ENCODE results near the gene LCAT.
A peak's percentile ranks its signal among the peaks of the same experiment; 100 is the strongest.
"Not testable (repeated sequence)": the region's sequence is repeated elsewhere in the genome, so short reads cannot be mapped to it uniquely, and the experiment has no call there.

Gene LCAT

GRCh38 chr16:67931712-67932461 lies 12.0 kb downstream of the LCAT start, which contains the start of gene CTRL:
TSS of gene CTRL (minus strand) at chr16:67931862. CDS start at chr16:67931852, 10 bp downstream.
- no peak for DNase-seq

GRCh38 chr16:67930678-67931211 lies 13.2 kb downstream of the LCAT start:
- no peak for DNase-seq

- no peak for DNase-seq
Measured at GRCh38 chr16:67930191-67930590, 13.7 kb downstream of the LCAT start.

DNA sequence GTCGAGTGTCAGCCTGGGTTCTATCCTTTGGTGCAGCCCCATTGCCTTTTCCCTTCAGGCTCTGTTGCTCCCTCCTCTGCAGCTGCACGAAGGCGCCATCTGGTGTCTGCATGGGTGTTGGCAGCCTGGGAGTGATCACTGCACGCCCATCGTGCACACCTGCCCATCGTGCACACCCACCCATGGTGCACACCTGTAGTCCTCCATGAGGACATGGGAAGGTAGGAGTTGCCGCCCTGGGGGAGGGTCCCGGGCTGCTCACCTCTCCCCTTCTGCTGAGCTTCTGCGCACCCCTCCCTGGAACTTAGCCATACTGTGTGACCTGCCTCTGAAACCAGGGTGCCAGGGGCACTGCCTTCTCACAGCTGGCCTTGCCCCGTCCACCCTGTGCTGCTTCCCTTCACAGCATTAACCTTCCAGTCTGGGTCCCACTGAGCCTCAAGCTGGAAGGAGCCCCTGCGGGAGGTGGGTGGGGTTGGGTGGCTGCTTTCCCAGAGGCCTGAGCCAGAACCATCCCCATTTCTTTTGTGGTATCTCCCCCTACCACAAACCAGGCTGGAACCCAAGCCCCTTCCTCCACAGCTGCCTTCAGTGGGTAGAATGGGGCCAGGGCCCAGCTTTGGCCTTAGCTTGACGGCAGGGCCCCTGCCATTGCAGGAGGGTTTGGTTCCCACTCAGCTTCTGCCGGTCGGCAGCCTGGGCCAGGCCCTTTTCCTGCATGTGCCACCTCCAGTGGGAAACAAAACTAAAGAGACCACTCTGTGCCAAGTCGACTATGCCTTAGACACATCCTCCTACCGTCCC lies 15.2 kb downstream of the LCAT start:
- peak; percentile 26 for DNase-seq

DNA sequence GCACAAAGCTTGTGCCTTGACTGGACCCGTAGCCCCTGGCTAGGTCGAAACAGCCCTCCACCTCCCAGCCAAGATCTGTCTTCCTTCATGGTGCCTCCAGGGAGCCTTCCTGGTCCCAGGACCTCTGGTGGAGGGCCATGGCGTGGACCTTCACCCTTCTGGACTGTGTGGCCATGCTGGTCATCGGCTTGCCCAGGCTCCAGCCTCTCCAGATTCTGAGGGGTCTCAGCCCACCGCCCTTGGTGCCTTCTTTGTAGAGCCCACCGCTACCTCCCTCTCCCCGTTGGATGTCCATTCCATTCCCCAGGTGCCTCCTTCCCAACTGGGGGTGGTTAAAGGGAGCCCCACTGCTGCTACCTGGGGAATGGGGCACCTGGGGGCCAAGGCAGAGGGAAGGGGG lies 15.8 kb downstream of the LCAT start:
- DNase-seq: no peak

GRCh38 chr16:67927131-67927941 lies 16.6 kb downstream of the LCAT start:
- no peak for DNase-seq

DNA sequence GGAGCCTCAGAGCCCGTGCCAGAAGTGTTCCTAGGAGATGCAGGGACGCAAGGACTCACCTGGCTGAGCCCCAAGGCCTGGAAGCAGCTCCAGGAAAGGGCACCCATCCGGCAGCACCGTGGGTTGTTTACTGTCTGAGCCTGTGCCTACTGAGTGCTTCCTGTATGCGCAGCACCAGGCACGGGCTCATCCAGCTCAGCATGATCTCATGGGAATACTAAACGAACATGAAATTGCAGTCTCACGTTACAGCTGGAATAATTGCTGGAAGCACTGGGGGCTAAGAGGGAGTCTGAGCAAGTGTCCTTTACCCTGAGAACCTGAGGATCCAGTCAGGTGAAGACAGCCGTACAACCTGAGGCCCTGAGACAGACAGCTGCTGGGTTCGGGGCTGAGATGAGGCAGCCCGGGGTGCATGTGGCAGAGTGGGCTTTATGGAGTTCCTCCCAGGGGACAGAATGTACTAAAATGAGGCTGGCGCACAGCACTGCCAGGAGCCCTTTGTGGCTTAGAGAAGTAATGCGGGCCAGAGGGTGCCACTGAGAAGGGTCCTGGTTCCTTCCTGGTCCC lies 17.7 kb downstream of the LCAT start:
- DNase-seq: no peak

- no peak for DNase-seq
Measured at GRCh38 chr16:67924140-67924906, 19.6 kb downstream of the LCAT start.

DNA sequence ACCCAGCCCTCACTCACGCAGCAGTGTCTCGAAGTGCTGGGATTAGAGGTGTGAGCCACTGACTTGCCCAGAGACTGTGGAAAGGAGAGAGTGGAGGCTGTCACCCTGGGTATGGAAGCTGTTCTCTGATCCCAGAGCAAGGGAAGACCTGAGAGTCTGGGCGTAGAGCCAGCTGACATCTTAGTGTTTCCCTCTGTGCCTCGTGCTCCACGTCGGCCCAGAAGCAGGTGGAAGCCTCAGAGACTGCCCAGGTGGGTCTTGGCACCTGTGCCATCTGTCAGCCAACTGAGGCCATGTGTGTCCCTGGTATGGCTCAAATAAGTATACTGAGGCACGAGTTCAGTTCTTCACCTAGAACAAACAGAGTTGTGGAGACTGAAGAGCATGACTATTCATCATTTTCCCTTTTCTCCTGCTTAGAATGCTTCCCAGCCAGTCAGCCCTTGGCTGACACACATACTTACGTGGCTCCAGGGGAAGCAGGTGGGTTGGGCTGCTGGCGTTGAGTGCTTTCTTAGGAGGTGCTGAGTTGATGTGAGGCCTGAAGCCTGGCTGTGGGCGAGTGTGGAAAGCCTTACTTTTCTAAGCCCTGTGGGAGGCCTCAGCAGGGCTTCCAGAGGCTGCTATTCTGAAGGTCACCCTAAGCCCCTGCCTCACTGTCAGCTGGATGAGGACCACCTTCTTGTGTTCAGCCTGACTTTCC lies 20.4 kb downstream of the LCAT start:
- DNase-seq: no peak

DNA sequence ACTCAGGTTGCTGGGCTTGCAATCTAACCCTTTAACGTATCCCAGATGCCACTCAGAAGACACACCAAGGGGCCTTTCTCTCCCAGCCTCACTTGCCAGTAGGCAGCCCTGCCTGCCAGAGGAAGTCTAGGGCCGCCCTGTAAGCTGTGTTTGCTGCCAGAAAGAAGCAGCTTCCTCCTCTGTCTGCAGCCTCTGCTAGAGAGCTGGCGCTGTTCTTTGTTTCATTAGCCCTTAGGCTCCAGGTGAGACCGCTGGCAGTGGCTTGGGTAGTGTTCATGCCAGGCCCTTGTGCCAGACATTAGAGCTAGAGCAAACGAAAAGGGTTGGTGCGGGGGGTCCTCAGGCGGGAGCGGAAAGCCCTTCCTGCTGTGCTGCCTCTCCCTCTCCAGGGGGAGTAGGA lies 21.2 kb downstream of the LCAT start:
- DNase-seq: no peak

DNA sequence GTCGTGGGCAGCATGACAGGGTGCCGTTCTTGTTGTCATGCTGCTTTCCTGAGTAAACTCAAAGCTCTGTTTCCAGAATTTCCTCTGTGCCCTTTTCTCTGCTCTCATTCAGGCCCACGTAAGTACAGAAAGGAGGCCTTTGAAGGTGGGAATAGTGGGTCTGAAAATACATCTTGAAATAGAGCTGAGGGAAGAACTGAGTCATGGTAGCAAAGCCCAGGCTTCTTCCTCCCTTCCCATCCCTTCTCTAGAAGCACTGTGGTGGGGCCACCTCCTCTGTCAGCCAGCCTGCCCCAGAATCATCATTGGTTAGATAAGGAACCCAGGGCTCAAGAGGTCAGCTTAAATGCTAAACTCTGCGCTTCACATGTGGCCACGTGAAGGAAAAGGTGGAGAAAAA lies 21.7 kb downstream of the LCAT start:
- no peak for DNase-seq

DNA sequence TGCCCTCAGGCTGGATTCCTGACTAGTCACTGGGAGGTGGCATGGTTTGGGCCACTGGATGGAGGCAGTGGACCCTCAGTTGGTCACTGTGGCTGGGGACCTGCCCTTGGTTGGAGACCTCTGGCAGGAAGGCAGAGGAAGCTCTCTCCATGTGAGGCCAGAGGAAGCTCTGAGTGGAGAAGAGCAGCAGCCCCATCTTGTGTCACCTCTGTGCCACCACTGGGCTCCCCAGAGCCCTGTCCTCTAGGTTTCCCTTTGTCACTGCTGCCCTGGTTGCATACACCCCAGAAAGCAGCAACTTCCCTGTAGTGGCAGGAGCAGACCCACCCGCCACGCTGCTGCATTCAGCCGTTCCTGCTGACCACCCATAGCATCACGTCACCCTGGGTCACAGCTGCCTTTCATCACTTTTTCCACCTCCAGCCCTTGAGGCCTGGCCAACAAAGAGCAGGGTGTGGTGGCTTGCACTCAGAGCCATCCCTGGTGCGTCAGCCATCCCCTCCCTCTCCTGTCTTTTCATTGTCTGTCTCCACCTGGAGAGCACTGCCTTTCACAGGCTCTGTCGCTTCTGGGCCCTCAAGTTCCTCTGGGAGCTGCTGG lies 24.2 kb downstream of the LCAT start:
- no peak for DNase-seq

GRCh38 chr16:67917852-67918236 lies 26.1 kb downstream of the LCAT start:
- DNase-seq: peak; percentile 8

GRCh38 chr16:67917140-67917851 lies 26.6 kb downstream of the LCAT start:
- DNase-seq: no peak

DNA sequence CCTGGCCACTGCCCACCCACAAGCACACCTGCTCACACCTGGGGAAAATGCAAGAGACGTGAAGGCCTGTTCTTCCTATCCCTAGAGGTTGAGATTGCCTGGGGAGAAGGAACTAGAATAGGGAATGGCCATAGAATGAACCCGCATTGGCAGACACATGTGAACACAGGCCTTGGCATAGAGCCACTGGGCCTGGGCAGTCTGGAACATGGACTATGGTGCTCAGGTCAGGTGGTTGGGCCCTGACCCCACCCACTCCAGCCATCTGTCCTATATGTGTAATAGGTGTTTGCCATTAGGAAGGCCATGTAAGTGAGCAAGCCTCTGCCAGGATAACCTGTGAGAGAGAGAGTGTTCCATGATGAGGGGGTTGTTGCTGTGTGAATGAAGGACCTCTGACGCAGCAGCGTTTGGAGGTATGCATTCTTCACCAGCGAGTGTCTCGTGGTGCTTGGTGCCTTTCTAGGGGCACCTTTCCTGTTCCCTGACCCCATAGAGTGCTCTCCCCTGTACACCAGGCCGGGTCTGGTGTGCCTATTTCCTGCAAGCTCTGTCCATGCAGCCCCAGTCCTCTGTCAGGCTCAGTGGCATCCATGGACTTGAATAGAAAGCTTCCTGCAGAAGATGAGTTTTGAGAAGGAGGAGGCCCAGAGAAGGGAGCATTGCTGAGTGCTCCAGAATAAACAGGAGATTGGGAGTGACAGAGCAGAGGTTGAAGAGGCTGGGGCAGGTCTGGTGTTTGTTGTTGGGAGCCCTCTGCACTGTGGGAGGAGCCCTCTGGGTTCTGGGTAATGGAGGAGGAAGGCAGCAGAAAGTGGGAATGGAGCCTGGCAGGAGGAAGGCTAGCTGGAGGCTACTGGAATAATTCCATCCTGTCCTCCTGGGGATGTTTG lies 27.8 kb downstream of the LCAT start:
- no peak for DNase-seq

- DNase-seq: not testable (repeated sequence)
Measured at GRCh38 chr16:67915496-67915769, 28.5 kb downstream of the LCAT start.

GRCh38 chr16:67914758-67915495 lies 29.0 kb downstream of the LCAT start:
- DNase-seq: no peak

- no peak for DNase-seq
Measured at GRCh38 chr16:67910158-67910557, 33.8 kb downstream of the LCAT start.
